Skeletal muscle tissue (tissue), 4 donors: ENCODE data around the gene LRPPRC. TPM values are rescaled to one million over a fixed set of nuclear protein-coding genes. Genes with fewer than 3 reads are reported as not detected.
"Not testable (repeated sequence)": the region's sequence is repeated elsewhere in the genome, so short reads cannot be mapped to it uniquely, and the experiment has no call there.

ENCODE experiments used
- H3K27ac ChIP-seq: one replicate; pipeline ENCODE4 v1.7.0; 2013; ENCODE audit warnings: mild to moderate bottlenecking, low read depth, low read length, inconsistent platforms
- H3K27me3 ChIP-seq, 3 donors: one replicate each; pipeline ENCODE4 v1.7.0; 2013; ENCODE audit warnings: low read length in 3 of 3; ENCODE audit not compliant: control insufficient read depth in 3 of 3, insufficient read depth in 3 of 3
- H3K36me3 ChIP-seq, 3 donors: one replicate each; pipeline ENCODE4 v1.7.0; 2013; ENCODE audit warnings: low read length in 3 of 3; ENCODE audit not compliant: control insufficient read depth in 3 of 3, insufficient read depth in 3 of 3
- H3K4me1 ChIP-seq, 3 donors: one replicate each; pipeline ENCODE4 v1.7.0; 2013; ENCODE audit warnings: low read length in 3 of 3, mild to moderate bottlenecking in 3 of 3; ENCODE audit not compliant: control insufficient read depth in 3 of 3, insufficient read depth in 3 of 3
- H3K4me3 ChIP-seq, 3 donors: one replicate each; pipeline ENCODE4 v1.7.0; 2013; ENCODE audit warnings: low read length in 3 of 3
- H3K9ac ChIP-seq, 3 donors: one replicate each; pipeline ENCODE4 v1.7.0; 2013; ENCODE audit warnings: low read length in 3 of 3, mild to moderate bottlenecking in 3 of 3, moderate library complexity in 2 of 3, low read depth in 1 of 3
- H3K9me3 ChIP-seq, 3 donors: one replicate each; pipeline ENCODE4 v1.7.0; 2013; ENCODE audit warnings: low read length in 3 of 3; ENCODE audit not compliant: control insufficient read depth in 3 of 3
- total RNA-seq: library from RNA; depleted of rRNA; stranded (reverse); fragments of >200 nt; gene quantifications from one replicate; pipeline ENCODE4 v1.2.3, GENCODE V29; 2014
- donor health status: Osteomylitis.

LRPPRC gene
- total RNA-seq, 1 donor from 2014 or later, result 77.8 TPM

- Histone ChIP-seq H3K9ac (no peak overlapping the region), H3K9me3 (no peaks in the 10 kb centered on the region), H3K27ac (no peak overlapping the region), H3K36me3 (peaks cover 12 to 25% (median 18%) of the 10 kb centered on the region in 3 donors), H3K4me1 (no peaks in the 10 kb centered on the region), H3K27me3 (no peaks in the 10 kb centered on the region), H3K4me3 (no peak overlapping the region)
These were observed 64.5 kb downstream of the LRPPRC start for GRCh38 chr2:43931293-43931692.

- H3K9me3 ChIP-seq, result no peaks in the 10 kb centered on the region
- no peak overlapping the region for H3K27ac ChIP-seq
- H3K4me1 ChIP-seq, result no peaks in the 10 kb centered on the region
- H3K4me3 ChIP-seq, result no peak overlapping the region
- no peaks in the 10 kb centered on the region for H3K27me3 ChIP-seq
- peaks cover 10 to 34% (median 30%) of the 10 kb centered on the region in 3 donors for H3K36me3 ChIP-seq
- H3K9ac ChIP-seq, result no peak overlapping the region
These were observed 68.3 kb downstream of the LRPPRC start for GRCh38 chr2:43927442-43927841.

GRCh38 chr2:43925431-43925830 lies 70.4 kb downstream of the LRPPRC start:
- Histone ChIP-seq H3K27ac (no peak overlapping the region), H3K9ac (no peak overlapping the region), H3K36me3 (peaks cover 5 to 33% (median 29%) of the 10 kb centered on the region in 3 donors), H3K27me3 (no peaks in the 10 kb centered on the region), H3K4me3 (no peak overlapping the region), H3K9me3 (no peaks in the 10 kb centered on the region), H3K4me1 (no peaks in the 10 kb centered on the region)

GRCh38 chr2:43924463-43924862 lies 71.3 kb downstream of the LRPPRC start:
- Histone ChIP-seq H3K9me3 (no peaks in the 10 kb centered on the region), H3K27me3 (no peaks in the 10 kb centered on the region), H3K4me1 (no peaks in the 10 kb centered on the region), H3K36me3 (peaks cover 5 to 33% (median 28%) of the 10 kb centered on the region in 3 donors), H3K4me3 (no peak overlapping the region), H3K27ac (no peak overlapping the region), H3K9ac (no peak overlapping the region)

- H3K4me3 ChIP-seq, H3K27ac ChIP-seq, H3K9me3 ChIP-seq, H3K4me1 ChIP-seq, H3K27me3 ChIP-seq, H3K9ac ChIP-seq: not testable (repeated sequence)
- peaks cover 9 to 18% (median 15%) of the 10 kb centered on the region in 3 donors for H3K36me3 ChIP-seq
These were observed 84.5 kb downstream of the LRPPRC start for GRCh38 chr2:43911136-43911790.

GRCh38 chr2:43906448-43907109 lies 89.2 kb downstream of the LRPPRC start:
- no peaks in the 10 kb centered on the region for H3K9me3 ChIP-seq
- H3K4me3 ChIP-seq, result no peak overlapping the region
- no peak overlapping the region for H3K9ac ChIP-seq
- no peak overlapping the region for H3K27ac ChIP-seq
- no peaks in the 10 kb centered on the region for H3K4me1 ChIP-seq
- no peaks in the 10 kb centered on the region for H3K27me3 ChIP-seq
- peaks cover 3 to 15% (median 11%) of the 10 kb centered on the region in 3 donors for H3K36me3 ChIP-seq

GRCh38 chr2:43905871-43906270 lies 89.9 kb downstream of the LRPPRC start:
- H3K27me3 ChIP-seq, result no peaks in the 10 kb centered on the region
- no peak overlapping the region for H3K4me3 ChIP-seq
- H3K9me3 ChIP-seq, result no peaks in the 10 kb centered on the region
- H3K27ac ChIP-seq, result no peak overlapping the region
- H3K9ac ChIP-seq, result no peak overlapping the region
- H3K4me1 ChIP-seq, result no peaks in the 10 kb centered on the region
- H3K36me3 ChIP-seq, result peaks cover 3 to 17% (median 14%) of the 10 kb centered on the region in 3 donors

GRCh38 chr2:43905371-43905803 lies 90.4 kb downstream of the LRPPRC start:
- peaks cover 3 to 19% (median 14%) of the 10 kb centered on the region in 3 donors for H3K36me3 ChIP-seq
- H3K27ac ChIP-seq, result no peak overlapping the region
- H3K4me3 ChIP-seq, result no peak overlapping the region
- H3K27me3 ChIP-seq, result no peaks in the 10 kb centered on the region
- no peaks in the 10 kb centered on the region for H3K9me3 ChIP-seq
- no peaks in the 10 kb centered on the region for H3K4me1 ChIP-seq
- H3K9ac ChIP-seq, result no peak overlapping the region

- H3K4me3 ChIP-seq, result no peak overlapping the region
These were observed 96.2 kb downstream of the LRPPRC start for GRCh38 chr2:43899589-43899988.

GRCh38 chr2:43898838-43899346 lies 96.9 kb downstream of the LRPPRC start:
- Histone ChIP-seq H3K4me1 (no peaks in the 10 kb centered on the region), H3K36me3 (peaks cover 10 to 35% (median 21%) of the 10 kb centered on the region in 3 donors), H3K9me3 (no peaks in the 10 kb centered on the region), H3K27me3 (no peaks in the 10 kb centered on the region), H3K27ac (no peak overlapping the region), H3K4me3 (no peak overlapping the region), H3K9ac (no peak overlapping the region)

More at GRCh38 chr2:43899589-43899988, 96.2 kb downstream of the LRPPRC start:
- Histone ChIP-seq H3K27ac (no peak overlapping the region), H3K4me1 (no peaks in the 10 kb centered on the region), H3K36me3 (peaks cover 10 to 33% (median 16%) of the 10 kb centered on the region in 3 donors), H3K9me3 (no peaks in the 10 kb centered on the region), H3K9ac (no peak overlapping the region), H3K27me3 (no peaks in the 10 kb centered on the region)
